Measurements from ENCODE around the gene NOL6. TPM values are rescaled to one million over a fixed set of nuclear protein-coding genes. Genes with fewer than 3 reads are reported as not detected.

NOL6 gene
- total and polyA plus RNA-seq, 9 of the 15 experiments (the other 6 are each of a cell fraction or from before 2014, with no cell fraction given), result 7.7 to 58.9 (median 27.0) TPM

GRCh38 chr9:33464045-33464636 lies 9.6 kb downstream of the NOL6 start:
- ATAC-seq (no peak), DNase-seq (ENCODE audit: extremely low read depth in 1 of 4, low spot score in 3 of 4) (no peak), FAIRE-seq (no peak)
- Histone ChIP-seq H3K4me3 (no peak overlapping the region), H3K36me3 (ENCODE audit: control insufficient read depth, insufficient read depth, low read length) (peaks cover 90% of the 10 kb centered on the region), H3K4me2 (ENCODE audit: insufficient read depth, low read length) (no peak overlapping the region), H2AFZ (ENCODE audit: low read depth, low read length) (no peak overlapping the region), H4K20me1 (replicated peaks; ENCODE audit: control insufficient read depth, insufficient read depth, low read length) (no peaks in the 10 kb centered on the region), H3K4me1 (replicated peaks in 1 of 2; ENCODE audit: control insufficient read depth in 2 of 2, insufficient read depth in 2 of 2, low read length in 2 of 2) (peaks cover 0 to 3% of the 10 kb centered on the region in 2 experiments; a peak in 3 of 5 replicates), H3K9ac (ENCODE audit: insufficient read depth in 1 of 2, low read depth in 2 of 2, low read length in 2 of 2) (no peak overlapping the region), H3K27ac (ENCODE audit: extremely low read depth, low read depth, low read length) (no peak overlapping the region), H3K9me3 (replicated peaks; ENCODE audit: control insufficient read depth, insufficient read depth, low read depth, low read length) (no peaks in the 10 kb centered on the region), H3K27me3 (ENCODE audit: control insufficient read depth in 2 of 2, insufficient read depth in 2 of 2, low read length in 2 of 2) (no peaks in the 10 kb centered on the region), H3K9me1 (ENCODE audit: control insufficient read depth, insufficient read depth, low read length) (no peaks in the 10 kb centered on the region), H3K79me2 (ENCODE audit: control insufficient read depth, insufficient read depth, low read length) (no peaks in the 10 kb centered on the region)
- no TSS peak for BruUV-seq (replicated peaks)
- ChIA-PET CTCF (ENCODE audit: low intra/inter-chr PET ratio) (no interaction called here), POLR2A (interaction anchor here (0.5 to 1.2 kb wide), 3 partner anchors 10 to 200 kb away, joined by 3 to 5 read pairs (median 4); partner anchors contain the start of gene NOL6)
- intact Hi-C loops (cut with micrococcal nuclease) (no loop called here), in situ Hi-C loops (cut with MboI) (loop anchor here (10.0 kb wide), 1 partner anchor 59 kb away; the partner anchor contains the start of gene AQP7)
- TF ChIP-seq ZNF668 (CRISPR knock-in tag; IDR thresholded peaks at IDR 0.05), result no peak
- TF ChIP-seq DNMT1 (IDR thresholded peaks at IDR 0.05), result no peak
- TF ChIP-seq ZBTB5 (IDR thresholded peaks at IDR 0.05), result no peak
- no peak for TF ChIP-seq NR4A1 (CRISPR knock-in tag; IDR thresholded peaks at IDR 0.05)
- no peak for TF ChIP-seq NR4A1 (tag; IDR thresholded peaks at IDR 0.05)
- no peak for TF ChIP-seq GTF2B (IDR thresholded peaks at IDR 0.05; ENCODE audit: extremely low read depth, insufficient read length)
- no peak for TF ChIP-seq STAT5A (IDR thresholded peaks at IDR 0.05; ENCODE audit: borderline replicate concordance, low read length)
- no peak for TF ChIP-seq ZNF431 (CRISPR knock-in tag; IDR thresholded peaks at IDR 0.05)
- TF ChIP-seq CBFA2T3 (IDR thresholded peaks at IDR 0.05), result no peak
- no peak for TF ChIP-seq XRCC3 (IDR thresholded peaks at IDR 0.05)
- no peak for TF ChIP-seq HCFC1 (IDR thresholded peaks at IDR 0.05; ENCODE audit: low read depth, low read length)
- 89% methylated on average over 9 of the region's 14 CpGs for WGBS (ENCODE audit: insufficient coverage, low coverage, missing lambda C conversion rate)
